ENCODE results near the gene FOXL3. TPM values are rescaled to one million over a fixed set of nuclear protein-coding genes. Genes with fewer than 3 reads are reported as not detected.
"Not testable (repeated sequence)": the region's sequence is repeated elsewhere in the genome, so short reads cannot be mapped to it uniquely, and the experiment has no call there.

The FOXL3 gene
- total RNA-seq, 1 donor from 2014 or later, result not detected

- Mint-ChIP-seq H3K4me1 (ENCODE audit: low read depth) (peaks cover 33% of the 10 kb centered on the region), H3K4me3 (ENCODE audit: low read depth) (no peak overlapping the region), H3K27ac (no peak overlapping the region), H3K9me3 (ENCODE audit: low read depth) (no peaks in the 10 kb centered on the region), H3K36me3 (ENCODE audit: insufficient read depth) (no peaks in the 10 kb centered on the region), H3K27me3 (peaks cover 4% of the 10 kb centered on the region)
- DNase-seq (ENCODE audit: low spot score, unreplicated experiment), result peak; percentile 84
- TF ChIP-seq, protein P1, sequence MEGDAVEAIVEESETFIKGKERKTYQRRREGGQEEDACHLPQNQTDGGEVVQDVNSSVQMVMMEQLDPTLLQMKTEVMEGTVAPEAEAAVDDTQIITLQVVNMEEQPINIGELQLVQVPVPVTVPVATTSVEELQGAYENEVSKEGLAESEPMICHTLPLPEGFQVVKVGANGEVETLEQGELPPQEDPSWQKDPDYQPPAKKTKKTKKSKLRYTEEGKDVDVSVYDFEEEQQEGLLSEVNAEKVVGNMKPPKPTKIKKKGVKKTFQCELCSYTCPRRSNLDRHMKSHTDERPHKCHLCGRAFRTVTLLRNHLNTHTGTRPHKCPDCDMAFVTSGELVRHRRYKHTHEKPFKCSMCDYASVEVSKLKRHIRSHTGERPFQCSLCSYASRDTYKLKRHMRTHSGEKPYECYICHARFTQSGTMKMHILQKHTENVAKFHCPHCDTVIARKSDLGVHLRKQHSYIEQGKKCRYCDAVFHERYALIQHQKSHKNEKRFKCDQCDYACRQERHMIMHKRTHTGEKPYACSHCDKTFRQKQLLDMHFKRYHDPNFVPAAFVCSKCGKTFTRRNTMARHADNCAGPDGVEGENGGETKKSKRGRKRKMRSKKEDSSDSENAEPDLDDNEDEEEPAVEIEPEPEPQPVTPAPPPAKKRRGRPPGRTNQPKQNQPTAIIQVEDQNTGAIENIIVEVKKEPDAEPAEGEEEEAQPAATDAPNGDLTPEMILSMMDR (IDR thresholded peaks at IDR 0.05; ENCODE audit: unreplicated experiment), result peak; percentile 96
These were observed 42.8 kb downstream of the FOXL3 start for GRCh38 chr7:332646-333392.

DNA sequence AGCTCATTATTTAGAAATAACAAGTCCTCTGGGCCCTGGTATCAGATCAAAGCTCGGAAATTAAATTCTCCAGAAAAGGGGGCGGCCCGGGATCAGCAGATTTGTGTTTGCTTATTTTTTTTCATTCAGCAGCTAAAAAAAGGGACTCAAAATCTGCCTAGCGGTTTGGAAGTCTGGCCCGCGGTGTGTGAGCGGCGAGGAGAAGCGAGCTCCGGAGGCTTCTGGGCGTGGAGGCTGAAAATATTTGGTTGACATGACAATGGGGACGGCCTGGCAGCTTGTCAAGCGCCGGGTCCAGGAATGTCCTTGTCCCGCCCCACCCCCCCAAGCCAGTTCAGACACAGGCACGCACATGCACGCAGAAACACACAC is 43.4 kb downstream of the FOXL3 start:
- no peak for DNase-seq (ENCODE audit: low spot score, unreplicated experiment)
- H3K27ac Mint-ChIP-seq, result no peak overlapping the region
- no peaks in the 10 kb centered on the region for H3K9me3 Mint-ChIP-seq (ENCODE audit: low read depth)
- no peak overlapping the region for H3K4me3 Mint-ChIP-seq (ENCODE audit: low read depth)
- no peaks in the 10 kb centered on the region for H3K36me3 Mint-ChIP-seq (ENCODE audit: insufficient read depth)
- peaks cover 33% of the 10 kb centered on the region for H3K4me1 Mint-ChIP-seq (ENCODE audit: low read depth)
- peaks cover 4% of the 10 kb centered on the region for H3K27me3 Mint-ChIP-seq
- TF ChIP-seq, protein P1 (IDR thresholded peaks at IDR 0.05; ENCODE audit: unreplicated experiment), result no peak

DNA sequence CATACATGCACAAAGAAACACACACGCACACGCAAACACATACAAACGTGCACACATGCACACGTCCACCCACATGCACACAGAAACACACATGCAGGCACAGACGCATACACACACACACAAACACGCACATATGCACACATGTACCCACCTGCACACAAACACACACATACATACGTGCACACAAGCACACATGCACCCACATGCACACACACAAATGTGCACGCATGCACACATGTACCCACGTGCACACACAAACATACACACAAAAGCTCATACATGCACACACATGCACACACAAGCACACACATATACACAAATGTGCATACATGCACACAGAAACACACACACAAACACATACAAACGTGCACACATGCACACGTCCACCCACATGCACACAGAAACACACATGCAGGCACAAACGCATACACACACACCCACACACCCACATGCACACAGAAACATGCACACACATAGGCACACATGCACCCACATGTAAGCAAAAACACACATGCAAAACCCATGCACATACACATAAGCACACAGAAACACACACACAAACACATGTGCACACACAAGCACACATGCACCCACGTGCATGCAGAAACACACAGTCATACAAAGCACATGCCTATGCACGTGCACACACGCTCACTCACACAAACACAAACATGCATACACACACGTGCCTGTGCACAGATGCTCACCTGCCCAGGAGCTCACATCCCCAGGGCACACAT is 44.8 kb downstream of the FOXL3 start:
- TF ChIP-seq, protein P1 (IDR thresholded peaks at IDR 0.05; ENCODE audit: unreplicated experiment), result no peak
- Mint-ChIP-seq H3K27me3 (peaks cover 4% of the 10 kb centered on the region), H3K36me3 (ENCODE audit: insufficient read depth) (no peaks in the 10 kb centered on the region), H3K27ac (peak overlapping the region; percentile 71), H3K4me3 (ENCODE audit: low read depth) (peak overlapping the region; percentile 23), H3K4me1 (ENCODE audit: low read depth) (peaks cover 35% of the 10 kb centered on the region), H3K9me3 (ENCODE audit: low read depth) (no peaks in the 10 kb centered on the region)
- no peak for DNase-seq (ENCODE audit: low spot score, unreplicated experiment)

DNA sequence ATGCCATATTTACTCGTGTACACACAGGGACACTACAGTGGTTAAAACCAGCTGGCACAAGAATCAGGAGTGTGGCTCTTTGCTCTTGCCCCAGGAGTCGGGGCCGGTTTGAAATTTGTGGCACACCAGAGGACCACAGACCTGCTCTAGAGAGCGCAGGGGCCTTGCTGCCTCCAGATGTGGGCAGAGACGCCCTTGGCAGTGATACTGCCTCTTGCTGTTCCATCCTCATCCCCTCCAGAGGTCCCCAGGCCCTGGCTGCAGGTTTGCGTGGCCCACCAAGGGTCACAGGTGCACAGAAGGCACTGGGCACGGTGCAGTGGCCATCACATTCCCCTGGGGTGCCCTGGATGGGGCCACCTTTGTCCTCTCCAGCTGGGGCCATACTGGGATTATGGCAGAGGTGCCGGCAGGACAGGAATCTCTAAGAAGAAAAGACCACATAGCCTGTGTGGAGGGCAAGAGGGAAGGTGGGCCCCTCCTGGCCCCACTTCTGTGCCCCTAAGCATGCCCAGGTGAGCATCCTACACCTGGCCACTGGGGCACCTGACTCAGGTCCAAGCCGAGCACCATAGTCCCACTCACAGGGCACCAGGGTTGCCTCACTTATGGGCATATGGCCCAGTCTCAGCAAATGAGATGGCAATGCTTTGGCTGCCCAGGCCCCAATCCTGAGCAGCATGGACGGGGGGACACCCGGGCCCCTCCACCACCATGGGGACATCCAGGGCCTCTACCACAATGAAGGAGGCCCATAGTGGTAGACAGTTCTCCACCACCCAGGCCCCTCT is 45.6 kb downstream of the FOXL3 start:
- H3K27ac Mint-ChIP-seq, result peak overlapping the region; percentile 71
- H3K27me3 Mint-ChIP-seq, result peaks cover 4% of the 10 kb centered on the region
- peaks cover 34% of the 10 kb centered on the region for H3K4me1 Mint-ChIP-seq (ENCODE audit: low read depth)
- no peak for DNase-seq (ENCODE audit: low spot score, unreplicated experiment)
- H3K9me3 Mint-ChIP-seq (ENCODE audit: low read depth), result no peaks in the 10 kb centered on the region
- no peak overlapping the region for H3K4me3 Mint-ChIP-seq (ENCODE audit: low read depth)
- H3K36me3 Mint-ChIP-seq (ENCODE audit: insufficient read depth), result no peaks in the 10 kb centered on the region
- TF ChIP-seq, protein P1 (IDR thresholded peaks at IDR 0.05; ENCODE audit: unreplicated experiment), result no peak

GRCh38 chr7:336149-336533 is 46.2 kb downstream of the FOXL3 start:
- H3K4me3 Mint-ChIP-seq (ENCODE audit: low read depth), result not testable (repeated sequence)

More at GRCh38 chr7:336149-336533, 46.2 kb downstream of the FOXL3 start:
- not testable (repeated sequence) for DNase-seq (ENCODE audit: low spot score, unreplicated experiment); H3K36me3 Mint-ChIP-seq (ENCODE audit: insufficient read depth); H3K9me3 Mint-ChIP-seq (ENCODE audit: low read depth); H3K27me3 Mint-ChIP-seq; H3K27ac Mint-ChIP-seq
- H3K4me1 Mint-ChIP-seq (ENCODE audit: low read depth), result peaks cover 34% of the 10 kb centered on the region

Data from progenitor cell of endocrine pancreas (in vitro differentiated cells).